CD4-positive, alpha-beta T cell treated with Interleukin-6 for 4 hours (primary cell): ENCODE data around the gene AKAP12.
"Not testable (repeated sequence)": the region's sequence is repeated elsewhere in the genome, so short reads cannot be mapped to it uniquely, and the experiment has no call there.

ENCODE experiments used
- DNase-seq: peaks from one replicate; pipeline ENCODE4 v3.0.0-alpha.2; 2020; ENCODE audit warnings: mixed read lengths

The AKAP12 gene

GRCh38 chr6:151285122-151285521 lies 45.4 kb downstream of the AKAP12 start:
- no peak for DNase-seq

GRCh38 chr6:151286214-151286613 lies 46.4 kb downstream of the AKAP12 start:
- no peak for DNase-seq

DNA sequence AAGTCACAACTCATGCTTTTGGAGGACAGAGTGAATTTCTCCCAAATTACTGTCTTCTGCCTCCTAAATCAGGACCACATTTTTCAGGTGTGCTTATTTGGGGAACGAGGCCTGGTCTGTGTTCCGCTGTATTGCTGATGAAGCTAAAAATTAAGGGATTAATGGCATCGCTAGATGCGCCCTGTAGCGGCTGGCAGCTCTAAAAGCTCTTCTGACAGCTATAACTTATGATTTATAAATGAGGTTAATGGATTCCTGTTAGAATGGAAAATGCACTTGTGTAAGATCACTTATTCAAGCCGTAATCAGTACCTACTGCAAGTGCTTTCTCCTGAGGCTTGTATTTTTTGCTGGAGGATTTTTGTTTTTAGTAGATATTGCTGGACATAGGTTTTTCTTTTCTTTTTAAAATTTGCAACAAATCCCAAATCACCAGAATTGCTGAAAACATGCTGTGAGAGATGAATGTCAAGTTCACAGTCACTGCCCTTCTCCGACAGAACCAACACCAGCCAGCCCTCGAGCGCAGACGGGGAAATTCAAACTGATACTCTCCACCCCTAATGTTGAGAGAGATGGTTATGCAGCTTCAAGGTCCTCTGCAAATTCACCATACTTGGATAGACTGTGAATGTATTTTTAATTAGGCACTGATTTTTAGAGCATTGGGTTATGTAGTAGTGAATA lies 49.1 kb downstream of the AKAP12 start:
- no peak for DNase-seq

- no peak for DNase-seq
Observed at GRCh38 chr6:151289399-151290007, 49.7 kb downstream of the AKAP12 start.

GRCh38 chr6:151290877-151291721 lies 51.3 kb downstream of the AKAP12 start:
- DNase-seq: no peak

DNA sequence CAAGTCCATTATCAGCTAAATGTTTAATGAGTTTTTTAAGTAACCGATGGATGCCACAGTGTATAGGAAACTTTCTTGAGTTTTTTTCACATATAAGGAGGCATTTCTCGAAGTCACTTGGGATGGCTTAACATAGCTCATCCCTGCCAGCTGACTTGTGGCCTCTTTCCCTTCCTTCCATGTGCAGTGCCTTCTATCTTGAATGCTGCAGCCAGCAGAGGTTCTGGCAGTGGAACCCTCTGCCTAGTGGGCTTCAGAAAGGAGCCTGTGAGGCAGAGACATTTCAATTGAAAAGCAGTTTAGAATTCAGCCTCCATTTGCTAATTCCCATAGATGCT lies 51.9 kb downstream of the AKAP12 start:
- DNase-seq: no peak

DNA sequence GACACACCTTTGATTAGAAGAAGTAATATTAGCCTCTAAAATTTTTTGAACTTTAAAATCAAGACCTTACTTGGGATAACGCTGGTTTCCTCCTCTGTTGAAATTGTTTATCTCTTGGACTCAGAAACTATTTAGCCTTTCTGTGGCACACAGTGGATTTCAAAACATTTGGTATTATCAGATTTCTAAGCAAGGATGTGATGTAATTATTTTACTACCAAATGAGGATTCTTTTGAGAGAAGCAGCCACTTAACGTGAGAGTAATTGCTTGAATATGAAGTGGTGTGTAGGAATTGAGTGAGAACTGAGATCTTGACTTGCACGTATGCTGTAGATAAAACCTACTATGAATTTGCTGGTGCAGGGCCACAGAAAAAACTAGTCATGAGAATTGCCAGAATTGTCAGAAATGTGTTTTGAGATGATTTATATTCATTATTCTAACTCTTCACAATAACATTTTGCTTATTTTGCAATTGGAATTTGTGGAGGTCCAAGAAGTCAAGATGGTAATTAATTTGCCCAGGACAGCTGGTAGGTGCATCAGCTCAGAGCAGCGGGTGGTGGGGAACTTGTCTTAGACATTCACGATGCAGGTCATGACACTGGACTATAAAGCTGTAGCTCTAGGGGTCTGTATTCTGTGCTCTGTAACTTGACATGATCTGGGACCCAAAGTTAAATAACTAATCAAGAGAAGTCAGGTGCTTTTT lies 53.4 kb downstream of the AKAP12 start:
- no peak for DNase-seq

GRCh38 chr6:151293688-151294016 lies 53.9 kb downstream of the AKAP12 start:
- no peak for DNase-seq

- DNase-seq: no peak
Observed at GRCh38 chr6:151294561-151295101, 54.9 kb downstream of the AKAP12 start.

DNA sequence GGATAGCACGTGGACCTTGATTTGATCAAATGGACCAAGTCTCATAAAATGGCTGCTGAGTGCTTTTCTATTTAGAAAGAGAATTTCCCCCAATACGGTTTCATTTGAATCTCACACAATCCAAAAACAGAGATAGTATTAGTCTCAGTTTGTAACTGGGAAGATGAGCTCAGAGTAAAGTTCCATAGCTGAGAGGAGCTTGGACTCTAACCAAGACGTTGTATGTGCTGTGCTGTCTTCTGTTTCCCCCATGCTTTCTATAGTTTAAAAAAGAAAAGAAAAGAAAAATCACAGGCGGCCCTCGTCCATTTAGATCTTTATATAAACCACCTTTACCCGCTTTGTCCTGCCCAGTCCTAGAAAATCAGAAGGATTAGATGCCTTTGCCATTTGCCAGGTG lies 58.1 kb downstream of the AKAP12 start:
- no peak for DNase-seq

DNA sequence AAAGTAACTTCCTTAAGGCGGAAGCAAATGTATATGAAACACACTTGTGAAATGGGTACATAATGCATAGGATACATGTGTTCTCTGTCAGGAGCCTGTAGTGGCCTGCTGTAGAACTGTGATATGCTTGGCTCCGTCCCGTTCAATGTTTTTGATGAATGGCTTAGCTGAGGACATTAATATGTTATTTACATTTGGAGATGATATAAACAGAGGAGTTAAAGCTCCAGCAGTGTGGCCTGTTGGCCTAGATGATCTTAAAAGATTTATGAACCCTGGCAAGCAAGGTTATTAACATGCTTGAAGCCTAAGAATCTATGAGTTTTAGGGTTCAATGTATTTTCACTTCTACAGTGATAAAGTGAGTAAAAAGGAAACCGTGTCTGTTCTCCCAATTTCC lies 59.2 kb downstream of the AKAP12 start:
- DNase-seq: no peak

DNA sequence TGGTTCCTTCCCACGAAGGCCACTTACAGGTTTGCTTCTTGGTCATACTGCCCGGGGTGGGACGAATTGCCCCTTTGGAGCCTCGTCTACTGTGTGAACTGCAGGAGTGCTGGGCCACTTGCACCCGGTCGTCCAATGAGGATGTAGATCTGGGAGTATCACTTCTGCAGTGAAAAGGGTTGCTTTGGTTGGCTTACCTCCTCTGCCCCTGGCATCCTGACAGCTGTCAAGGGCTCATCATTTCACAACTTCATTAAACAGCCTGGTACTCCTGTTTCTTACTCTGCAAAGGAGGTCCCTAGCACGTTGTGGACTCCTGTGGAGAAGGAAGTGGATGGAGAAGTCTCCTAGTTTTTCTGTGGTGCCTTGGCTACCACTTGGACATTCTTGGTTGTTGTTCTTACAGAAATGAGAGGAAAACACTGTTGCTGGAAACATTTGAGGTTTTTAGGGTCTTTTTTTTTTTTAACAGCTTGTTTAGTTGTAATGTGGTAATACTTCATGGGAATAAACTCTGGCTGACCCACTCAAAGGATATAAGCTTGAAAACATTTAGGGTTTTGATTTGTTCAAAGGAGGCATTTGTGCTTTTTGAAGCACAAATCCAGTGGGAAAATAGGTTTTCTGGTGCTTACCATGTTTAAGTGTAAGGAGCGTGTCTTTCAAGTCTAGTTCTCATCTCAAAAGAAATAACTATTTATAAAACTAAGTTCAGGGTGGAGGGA lies 60.7 kb downstream of the AKAP12 start:
- DNase-seq: no peak

- no peak for DNase-seq
Observed at GRCh38 chr6:151301547-151301946, 61.8 kb downstream of the AKAP12 start.

DNA sequence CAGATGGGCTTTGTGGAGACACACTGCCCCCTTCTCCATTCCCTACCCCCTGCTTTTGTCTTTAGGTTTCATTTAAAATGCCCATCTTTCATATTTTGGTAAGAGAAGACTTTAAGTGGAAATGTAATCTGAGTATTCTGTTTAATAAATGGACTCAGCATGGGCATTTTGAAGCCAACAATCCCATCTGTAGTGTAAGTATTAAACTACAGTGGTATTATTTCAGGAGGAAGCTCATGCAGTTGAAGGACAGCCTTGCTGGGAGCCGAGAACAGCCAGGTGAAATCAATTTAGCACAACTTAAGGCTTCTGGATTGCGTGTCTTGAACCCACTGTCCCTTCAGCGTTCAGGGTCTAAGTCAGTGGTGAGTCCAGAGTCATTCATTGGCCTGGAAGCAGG lies 63.5 kb downstream of the AKAP12 start:
- no peak for DNase-seq

GRCh38 chr6:151306269-151306783 lies 66.6 kb downstream of the AKAP12 start:
- no peak for DNase-seq

GRCh38 chr6:151307501-151307900 lies 67.7 kb downstream of the AKAP12 start:
- DNase-seq: no peak

GRCh38 chr6:151309619-151310018 lies 69.9 kb downstream of the AKAP12 start:
- DNase-seq: no peak

DNA sequence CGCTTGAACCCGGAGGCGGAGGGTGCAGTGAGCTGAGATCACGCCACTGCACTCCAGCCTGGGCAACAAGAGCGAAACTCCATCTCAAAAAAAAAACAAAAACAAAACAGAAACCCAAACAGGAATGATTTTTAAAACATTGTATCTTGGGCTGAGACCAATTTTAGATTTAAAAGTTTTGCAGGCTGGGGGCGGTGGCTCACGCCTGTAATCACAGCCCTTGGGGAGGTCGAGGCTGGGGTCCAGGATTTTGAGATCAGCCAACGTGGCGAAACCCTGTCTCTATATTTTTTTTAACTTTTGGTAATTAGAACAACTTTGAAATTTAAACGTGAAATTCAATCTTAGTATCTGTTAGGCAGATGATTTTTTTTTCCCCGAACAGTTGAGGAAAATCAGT lies 70.5 kb downstream of the AKAP12 start:
- DNase-seq: no peak

GRCh38 chr6:151310852-151311767 lies 71.3 kb downstream of the AKAP12 start:
- DNase-seq: no peak

- DNase-seq: no peak
Observed at GRCh38 chr6:151313066-151313491, 73.3 kb downstream of the AKAP12 start.

- DNase-seq: not testable (repeated sequence)
Observed at GRCh38 chr6:151315661-151316060, 75.9 kb downstream of the AKAP12 start.
